DOHH2 (cell line): ENCODE data around the gene NEUROG1.

Experiments used
- CTCF ChIP-seq: fragments of 200-600 bp; sonication (generic); IDR thresholded peaks from one replicate; pipeline ENCODE4 v1.5.1; 2014; ENCODE audit warnings: antibody characterized with exemption, mild to moderate bottlenecking, low read depth, low read length; ENCODE audit not compliant: poor library complexity, severe bottlenecking
- EZH2phosphoT487 ChIP-seq: fragments of 200-600 bp; sonication (generic); IDR thresholded peaks from 2 replicates; pipeline ENCODE4 v1.6.1; 2017; ENCODE audit warnings: borderline replicate concordance, mild to moderate bottlenecking, antibody characterized with exemption, low read length, moderate library complexity, mixed read lengths

- TF ChIP-seq CTCF (no peak), EZH2phosphoT487 (no peak)
Observed at GRCh38 chr5:135488727-135489465, 46.9 kb downstream of the NEUROG1 start.
